Right lobe of liver (tissue), 6 donors: ENCODE data around the gene FAM47E. TPM values are rescaled to one million over a fixed set of nuclear protein-coding genes. Genes with fewer than 3 reads are reported as not detected.

Experiments used
- ATAC-seq, 4 donors: fragments of 200-7000 bp; cut with Tn5 transposase; one replicate each; pipeline ENCODE4 v1.9.1; 2020; ENCODE audit warnings: mild to moderate bottlenecking in 4 of 4, moderate library complexity in 4 of 4
- DNase-seq, 3 donors: peaks; one replicate each; pipeline ENCODE4 v3.0.0-alpha.2; 2020
- H3K27ac ChIP-seq, 3 donors: fragments of 200-600 bp; one replicate each; pipeline ENCODE4 v1.8.0; 2022
- H3K27me3 ChIP-seq, 2 donors: fragments of 200-600 bp; one replicate each; pipeline ENCODE4 v1.8.0; 2022
- H3K36me3 ChIP-seq, 4 donors: fragments of 200-600 bp; sonication (generic) in 1 of 4; one replicate each; pipeline versions ENCODE4 v1.5.1 to v1.8.0; 2017 to 2022; ENCODE audit warnings: control low read depth in 1 of 4
- H3K4me1 ChIP-seq, 4 donors: fragments of 200-600 bp; sonication (generic) in 1 of 4; one replicate each; pipeline versions ENCODE4 v1.5.1 to v1.8.0; 2017 to 2022; ENCODE audit warnings: control low read depth in 1 of 4
- H3K4me3 ChIP-seq, 3 donors: fragments of 200-600 bp; one replicate each; pipeline ENCODE4 v1.8.0; 2022
- H3K9me3 ChIP-seq, 4 donors: fragments of 200-600 bp; sonication (generic) in 1 of 4; one replicate each; pipeline versions ENCODE4 v1.5.1 to v1.8.0; 2017 to 2022; ENCODE audit warnings: control low read depth in 1 of 4
- CTCF ChIP-seq, 4 donors: fragments of 200-600 bp in 3 of 4; fragments of 450-650 bp in 1 of 4; IDR thresholded peaks; one replicate each; pipeline versions ENCODE4 v1.5.1 to v1.8.0; 2016 to 2022; ENCODE audit warnings: antibody characterized with exemption in 4 of 4, mild to moderate bottlenecking in 2 of 4
- POLR2A ChIP-seq: fragments of 450-650 bp; IDR thresholded peaks from one replicate; pipeline ENCODE4 v1.6.1; 2017; ENCODE audit warnings: antibody characterized with exemption, mild to moderate bottlenecking
- WGBS: methylation state at CpG from one replicate; pipeline ENCODE4 v1.1.6; 2018; ENCODE audit warnings: low coverage, low lambda C conversion rate; ENCODE audit not compliant: insufficient coverage; ENCODE audit errors: missing lambda C conversion rate; 5-methylcytosine and 5-hydroxymethylcytosine counted together
- intact Hi-C, 2 donors: fragments of 100-400 bp; cut with DNase I; formaldehyde crosslinking; loops; one replicate each; pipeline versions ENCODE4 v1.11.2 to v1.14.1; 2022
- total RNA-seq, 6 experiments: library from RNA; depleted of rRNA in 2 of 6; stranded (reverse); fragments of >200 nt in 2 of 6; fragmentation: NEBNext Ultra II Directional in 3 of 6; extraction: Animal tissue kit (Norgen Biotek cat#: 25700) in 3 of 6; gene quantifications; one replicate each; pipeline versions ENCODE4 v1.1.0 to v1.2.4, GENCODE V29; 2016 to 2023
- donor health status: DM: no; HTN: yes; CAD: no.
- donor health status: DM: no; HTN: no; CAD: no.
- donor health status: DM: no; HTN: no; CAD: no.
- donor health status: DM: no; HTN: yes; CAD: no.
- donor health status: DM: no; HTN: yes; CAD: no.

The FAM47E gene
- total RNA-seq, 6 experiments from 2014 or later, result 1.2 to 5.0 (median 2.9) TPM

- Histone ChIP-seq H3K36me3 (no peaks in the 10 kb centered on the region), H3K27me3 (no peaks in the 10 kb centered on the region), H3K9me3 (peaks cover 0 to 12% (median 6%) of the 10 kb centered on the region in 4 donors), H3K27ac (no peak overlapping the region), H3K4me1 (no peaks in the 10 kb centered on the region), H3K4me3 (no peak overlapping the region)
- intact Hi-C loops, result no loop called here
- ATAC-seq (no peak), DNase-seq (no peak)
- TF ChIP-seq CTCF (IDR thresholded peaks at IDR 0.05) (no peak), POLR2A (no peak)
- WGBS, result 64% methylated on average over 3 of the region's 3 CpGs
Observed at GRCh38 chr4:76322236-76322635, 70.7 kb downstream of the FAM47E start.

- intact Hi-C loops, result no loop called here
- DNase-seq (no peak), ATAC-seq (no peak)
- Histone ChIP-seq H3K4me1 (no peaks in the 10 kb centered on the region), H3K36me3 (no peaks in the 10 kb centered on the region), H3K9me3 (peaks cover 0 to 12% (median 6%) of the 10 kb centered on the region in 4 donors), H3K27ac (no peak overlapping the region), H3K4me3 (no peak overlapping the region), H3K27me3 (no peaks in the 10 kb centered on the region)
- TF ChIP-seq POLR2A (no peak), CTCF (IDR thresholded peaks at IDR 0.05) (no peak)
Observed at GRCh38 chr4:76325072-76325471, 73.6 kb downstream of the FAM47E start.

- DNase-seq (no peak), ATAC-seq (no peak)
- Histone ChIP-seq H3K27me3 (no peaks in the 10 kb centered on the region), H3K4me3 (no peak overlapping the region), H3K36me3 (no peaks in the 10 kb centered on the region), H3K27ac (no peak overlapping the region), H3K9me3 (peaks cover 0 to 12% (median 6%) of the 10 kb centered on the region in 4 donors), H3K4me1 (no peaks in the 10 kb centered on the region)
- intact Hi-C loops, result no loop called here
- no peak for TF ChIP-seq POLR2A
Observed at GRCh38 chr4:76326515-76326914, 75.0 kb downstream of the FAM47E start.

Other genes with a start within 250 kb of the FAM47E start
- 1 to 10 TPM in 4 of 6 experiments, under 1 TPM in 1, not detected in 1; 0.73 to 3.6 (median 2.6) TPM for gene CXCL9, start 244.2 kb upstream of the FAM47E start, total RNA-seq
- 1 to 10 TPM in 4 of 6 experiments, under 1 TPM in 1, not detected in 1; 0.42 to 7.0 (median 5.4) TPM for gene CXCL10, start 228.2 kb upstream of the FAM47E start, total RNA-seq
- under 1 TPM in 2 of 6 experiments, not detected in 4; 0.20 to 0.35 TPM for gene CXCL11, start 215.7 kb upstream of the FAM47E start, total RNA-seq
- not detected for gene ART3, start 177.0 kb upstream of the FAM47E start, total RNA-seq
- gene NUP54, start 103.3 kb upstream of the FAM47E start, total RNA-seq, result 10 to 100 TPM; 13.3 to 18.9 (median 14.4) TPM
- 100 to 1,000 TPM; 102 to 133 (median 125) TPM for gene SCARB2, start 37.9 kb upstream of the FAM47E start, total RNA-seq
- gene STBD1, start 55.0 kb downstream of the FAM47E start, total RNA-seq, result 10 to 100 TPM; 16.3 to 53.5 (median 37.6) TPM
- 1 to 10 TPM in 4 of 6 experiments, under 1 TPM in 2; 0.51 to 2.9 (median 1.3) TPM for gene CCDC158, start 169.4 kb downstream of the FAM47E start, total RNA-seq
- gene SHROOM3, start 183.5 kb downstream of the FAM47E start, total RNA-seq, result 10 to 100 TPM; 15.2 to 35.8 (median 29.9) TPM